SKM-1 (cell line): ENCODE data around the gene PTP4A2.

Experiments used
- DNase-seq: peaks from one replicate; lab custom pipeline; 2025; ENCODE audit not compliant: unreplicated experiment; lab: John Stamatoyannopoulos, UW

The PTP4A2 gene

DNA sequence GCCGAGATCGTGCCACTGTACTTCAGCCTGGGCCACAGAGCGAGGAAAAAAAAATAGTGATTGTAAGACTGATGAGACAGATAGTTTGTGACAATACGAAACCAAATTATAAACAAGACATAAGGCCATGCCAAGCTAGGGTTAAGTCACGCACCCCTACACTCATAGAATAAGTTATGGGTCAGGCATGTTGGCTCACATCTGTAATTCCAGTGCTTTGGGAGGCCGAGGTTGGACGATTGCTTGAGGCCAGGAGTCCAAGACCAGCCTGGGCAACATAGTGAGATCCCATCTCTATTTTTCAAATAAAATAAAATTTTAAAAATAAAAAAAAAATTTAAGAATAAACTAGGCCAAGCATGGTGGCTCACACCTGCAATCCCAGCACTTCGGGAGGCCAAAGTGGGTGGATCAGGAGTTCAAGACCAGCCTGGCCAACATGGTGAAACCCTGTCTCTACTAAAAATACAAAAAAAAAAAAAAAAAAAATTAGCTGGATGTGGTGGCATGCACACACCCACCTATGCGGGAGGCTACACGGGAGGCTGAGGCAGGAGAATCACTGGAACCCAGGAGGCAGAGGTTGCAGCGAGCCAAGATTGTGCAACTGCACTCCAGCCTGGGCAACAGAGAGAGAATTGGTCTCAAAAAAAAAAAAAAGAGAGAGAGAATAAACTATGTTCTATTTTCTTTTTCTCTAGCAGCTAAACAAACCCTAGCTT, 72.3 kb downstream of the PTP4A2 start:
- no peak for DNase-seq

DNA sequence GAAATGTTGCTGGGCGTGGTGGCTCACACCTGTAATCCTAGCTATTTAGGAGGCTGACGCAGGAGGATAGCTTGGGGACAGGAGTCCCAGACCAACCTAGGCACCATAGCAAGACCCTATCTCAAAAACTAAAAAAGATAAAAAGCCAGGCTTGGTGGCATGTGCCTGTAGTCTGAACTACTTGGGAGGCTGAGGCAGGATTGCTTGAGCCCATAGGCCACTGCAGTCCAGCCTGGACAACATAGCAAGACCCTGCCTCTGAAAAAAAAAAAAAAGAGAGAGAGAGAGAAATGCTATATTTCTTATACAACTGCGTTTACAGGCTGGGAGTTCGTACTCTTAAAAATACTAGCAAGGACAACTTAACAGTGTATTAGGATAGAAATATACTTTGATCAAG, 76.1 kb downstream of the PTP4A2 start:
- DNase-seq = no peak

DNA sequence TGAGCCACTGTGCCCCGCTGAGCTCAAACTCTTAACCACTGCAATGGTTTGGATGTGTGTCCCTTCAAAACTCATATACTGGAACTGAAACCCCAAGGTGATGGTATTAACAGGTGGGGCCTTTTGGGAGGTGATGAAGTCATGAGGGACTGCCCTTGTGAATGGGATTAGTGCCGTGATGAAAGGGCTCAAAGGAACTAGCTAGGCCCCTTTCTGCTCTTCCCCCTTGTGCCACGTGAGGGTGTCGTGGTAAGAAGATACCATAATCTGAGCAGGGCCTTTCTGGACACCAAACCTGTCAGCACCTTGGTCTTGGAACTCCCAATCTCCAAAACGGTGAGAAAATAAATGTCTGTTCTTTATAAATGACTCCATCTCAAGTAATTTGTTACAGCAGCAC, 76.8 kb downstream of the PTP4A2 start:
- DNase-seq = no peak

DNA sequence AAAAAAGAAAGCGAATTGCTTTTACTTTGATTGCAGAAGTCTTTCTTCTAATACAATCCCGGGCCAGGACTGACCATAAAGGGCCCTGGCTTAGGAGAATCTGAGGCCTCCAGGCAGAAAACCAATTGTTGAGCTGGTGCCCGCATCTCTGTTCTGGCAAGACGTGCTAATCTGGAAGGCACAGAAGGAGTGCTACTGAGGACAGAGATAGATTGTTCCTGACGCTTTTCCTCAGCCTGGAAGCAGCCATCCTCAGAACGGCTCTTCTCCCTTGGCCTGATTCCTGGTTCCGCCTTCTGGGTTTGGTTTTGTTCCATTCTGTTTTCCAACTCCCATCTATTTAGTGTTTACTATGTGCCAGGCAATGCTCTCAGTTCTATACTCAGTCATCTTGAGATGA, 77.6 kb downstream of the PTP4A2 start:
- DNase-seq = no peak

DNA sequence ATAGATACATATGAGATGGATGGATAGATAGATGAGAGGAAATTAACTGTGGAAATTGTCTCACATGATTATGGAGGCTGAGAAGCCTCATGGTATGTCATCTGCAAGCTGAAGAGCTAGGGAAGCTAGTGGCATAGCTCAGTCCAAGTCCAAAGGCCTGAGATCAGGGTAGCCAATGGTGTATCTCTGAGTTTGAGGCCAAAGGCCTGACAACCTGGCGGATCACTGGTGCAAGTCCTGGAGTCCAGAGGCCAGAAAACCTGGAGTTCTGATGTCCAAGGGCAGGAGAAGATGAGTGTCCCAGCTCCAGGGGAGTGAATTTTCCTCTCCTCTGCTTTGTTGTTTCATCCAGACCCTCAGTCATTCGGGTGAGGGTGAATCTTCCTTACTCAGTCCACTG, 78.4 kb downstream of the PTP4A2 start:
- no peak for DNase-seq

- DNase-seq = no peak
These were observed 79.1 kb downstream of the PTP4A2 start for GRCh38 chr1:31859044-31859443.

GRCh38 chr1:31857863-31858262, 80.3 kb downstream of the PTP4A2 start:
- no peak for DNase-seq
